Right atrium auricular region (tissue), 2 donors: Measurements from ENCODE around the gene CCDC192. TPM values are rescaled to one million over a fixed set of nuclear protein-coding genes. Genes with fewer than 3 reads are reported as not detected.
A peak's percentile ranks its signal among the peaks of the same experiment; 100 is the strongest.

Source experiments
- DNase-seq: peaks from one replicate; pipeline ENCODE4 v3.0.0-alpha.2; 2019; ENCODE audit warnings: low spot score
- H3K27ac ChIP-seq, 2 donors: fragments of 200-600 bp; sonication (generic); 1 replicate in 1 of 2; 2 replicates in 1 of 2; pipeline ENCODE4 v1.5.1; 2016 to 2019
- H3K27me3 ChIP-seq, 2 donors: fragments of 200-600 bp; sonication (generic); one replicate each; pipeline versions ENCODE4 v1.5.1 to v1.6.0; 2017 to 2019
- H3K36me3 ChIP-seq: fragments of 200-600 bp; sonication (generic); one replicate; pipeline ENCODE4 v1.5.1; 2016
- H3K4me1 ChIP-seq, 2 donors: fragments of 200-600 bp; sonication (generic); one replicate each; pipeline versions ENCODE4 v1.5.1 to v1.6.0; 2017 to 2019
- H3K4me3 ChIP-seq, 2 donors: fragments of 200-600 bp; sonication (generic); 1 replicate in 1 of 2; 2 replicates in 1 of 2; pipeline ENCODE4 v1.5.1; 2017 to 2019; ENCODE audit warnings: mild to moderate bottlenecking in 1 of 2, moderate library complexity in 1 of 2
- H3K9me3 ChIP-seq, 2 donors: fragments of 200-600 bp; sonication (generic); one replicate each; pipeline ENCODE4 v1.5.1; 2019
- CTCF ChIP-seq, 2 donors: fragments of 200-600 bp; sonication (generic); IDR thresholded peaks; one replicate each; pipeline ENCODE4 v1.5.1; 2019; ENCODE audit warnings: antibody characterized with exemption in 2 of 2
- total RNA-seq, 2 donors: library from RNA; depleted of rRNA; stranded (reverse); fragments of >200 nt; gene quantifications; one replicate each; pipeline ENCODE4 v1.1.0, GENCODE V29; 2016

CCDC192 gene
- total RNA-seq, 2 donors from 2014 or later: not detected

DNA sequence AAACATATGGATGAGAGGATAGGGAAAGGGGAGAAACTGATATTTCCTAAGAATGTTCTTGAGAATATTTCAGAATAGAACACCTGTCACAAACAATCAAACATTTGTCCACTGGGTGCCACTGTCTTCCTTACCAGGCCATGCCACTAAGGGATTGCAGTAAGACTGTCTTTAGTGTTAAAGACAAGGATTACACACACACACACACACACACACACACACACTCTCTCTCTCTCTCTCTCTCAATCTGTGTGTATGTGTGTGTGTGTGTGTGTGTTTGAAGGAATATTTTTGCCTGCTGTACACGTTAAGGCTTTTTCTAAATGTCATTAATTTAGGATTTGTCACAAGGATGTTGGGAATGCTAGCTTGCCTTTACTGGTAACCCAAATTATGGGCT, 54.4 kb downstream of the CCDC192 start:
- peaks cover 0 to 8% of the 10 kb centered on the region in 2 donors for H3K4me1 ChIP-seq
- H3K36me3 ChIP-seq: no peaks in the 10 kb centered on the region
- no peak overlapping the region for H3K27ac ChIP-seq
- no peaks in the 10 kb centered on the region for H3K27me3 ChIP-seq
- no peaks in the 10 kb centered on the region for H3K9me3 ChIP-seq
- TF ChIP-seq CTCF (IDR thresholded peaks at IDR 0.05): peak; percentile 27 to 61
- DNase-seq: no peak
- H3K4me3 ChIP-seq: no peak overlapping the region

- H3K27ac ChIP-seq: no peak overlapping the region
- no peaks in the 10 kb centered on the region for H3K36me3 ChIP-seq
- H3K9me3 ChIP-seq: no peaks in the 10 kb centered on the region
- no peak for DNase-seq
- TF ChIP-seq CTCF (IDR thresholded peaks at IDR 0.05): no peak
- no peak overlapping the region for H3K4me3 ChIP-seq
- no peaks in the 10 kb centered on the region for H3K27me3 ChIP-seq
- peaks cover 0 to 9% of the 10 kb centered on the region in 2 donors for H3K4me1 ChIP-seq
These were observed 55.6 kb downstream of the CCDC192 start for GRCh38 chr5:127758766-127759283.

GRCh38 chr5:127761869-127762268, 58.7 kb downstream of the CCDC192 start:
- no peak for TF ChIP-seq CTCF (IDR thresholded peaks at IDR 0.05)
- H3K4me1 ChIP-seq: peaks cover 0 to 9% of the 10 kb centered on the region in 2 donors
- H3K9me3 ChIP-seq: no peaks in the 10 kb centered on the region
- H3K36me3 ChIP-seq: no peaks in the 10 kb centered on the region
- no peak overlapping the region for H3K27ac ChIP-seq
- DNase-seq: no peak
- H3K4me3 ChIP-seq: no peak overlapping the region
- H3K27me3 ChIP-seq: no peaks in the 10 kb centered on the region

DNA sequence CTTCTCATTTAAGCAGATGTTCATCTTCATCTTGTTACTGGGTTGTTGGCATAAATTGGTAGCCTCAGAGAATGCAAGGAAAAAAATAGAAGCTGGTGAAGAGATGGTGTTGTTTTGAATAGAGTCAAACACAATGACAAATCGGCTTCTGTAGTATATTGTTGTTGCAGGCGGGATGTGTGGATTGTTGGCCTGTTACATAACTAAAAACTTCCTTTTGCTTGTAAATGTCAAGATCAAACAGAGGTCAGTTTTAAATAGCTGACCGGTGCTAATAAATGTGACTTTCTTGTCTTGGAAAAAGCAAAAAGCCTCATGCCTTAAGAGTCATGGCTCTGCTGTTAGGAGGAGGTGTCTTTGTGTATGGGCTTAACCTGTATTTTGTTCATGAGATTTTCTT, 59.2 kb downstream of the CCDC192 start:
- no peak for DNase-seq
- TF ChIP-seq CTCF (IDR thresholded peaks at IDR 0.05): no peak
- Histone ChIP-seq H3K27ac (no peak overlapping the region), H3K4me3 (no peak overlapping the region), H3K9me3 (no peaks in the 10 kb centered on the region), H3K36me3 (no peaks in the 10 kb centered on the region), H3K4me1 (peaks cover 0 to 9% of the 10 kb centered on the region in 2 donors), H3K27me3 (no peaks in the 10 kb centered on the region)

GRCh38 chr5:127766676-127767335, 63.6 kb downstream of the CCDC192 start:
- peaks cover 0 to 12% of the 10 kb centered on the region in 2 donors for H3K4me1 ChIP-seq
- no peaks in the 10 kb centered on the region for H3K9me3 ChIP-seq
- no peak for DNase-seq
- no peaks in the 10 kb centered on the region for H3K27me3 ChIP-seq
- no peak overlapping the region for H3K4me3 ChIP-seq
- no peak overlapping the region for H3K27ac ChIP-seq
- no peaks in the 10 kb centered on the region for H3K36me3 ChIP-seq
- TF ChIP-seq CTCF (IDR thresholded peaks at IDR 0.05): no peak

- Histone ChIP-seq H3K36me3 (no peaks in the 10 kb centered on the region), H3K4me3 (no peak overlapping the region), H3K4me1 (peaks cover 0 to 3% of the 10 kb centered on the region in 2 donors), H3K27me3 (no peaks in the 10 kb centered on the region), H3K27ac (no peak overlapping the region), H3K9me3 (no peaks in the 10 kb centered on the region)
- no peak for DNase-seq
- TF ChIP-seq CTCF (IDR thresholded peaks at IDR 0.05): no peak
These were observed 66.2 kb downstream of the CCDC192 start for GRCh38 chr5:127769386-127769785.
